Measurements from ENCODE around the gene WIPF2. TPM values are rescaled to one million over a fixed set of nuclear protein-coding genes. Genes with fewer than 3 reads are reported as not detected.

Gene WIPF2
- total and polyA plus RNA-seq, 2 of the 8 experiments (the other 6 are each of a cell fraction or from before 2014, with no cell fraction given), result 6.9 to 25.3 TPM

- WGBS, 2 experiments (ENCODE audit: extremely low coverage in 1 of 2, insufficient coverage in 1 of 2, insufficient read length in 1 of 2, insufficient replicate concordance in 2 of 2, low coverage in 1 of 2, low lambda C conversion rate in 2 of 2, missing lambda C conversion rate in 1 of 2), result 89% methylated on average over 7 of the region's 7 CpGs; no CpG with 5 or more reads in 1 of the 2 experiments
- DNase-seq (ENCODE audit: low read depth in 1 of 2, low spot score in 2 of 2), result no peak
- no peak for TF ChIP-seq CBX8 (IDR thresholded peaks at IDR 0.05; ENCODE audit: borderline replicate concordance, low read depth, low read length)
- TF ChIP-seq NANOG (IDR thresholded peaks at IDR 0.05; ENCODE audit: insufficient read depth, low read depth, low read length, poor library complexity, severe bottlenecking), result no peak
- no peak for TF ChIP-seq YY1 (IDR thresholded peaks at IDR 0.05; ENCODE audit: low read depth, low read length)
- TF ChIP-seq E2F6 (IDR thresholded peaks at IDR 0.05), result no peak
- no peak for TF ChIP-seq RNF2 (IDR thresholded peaks at IDR 0.05; ENCODE audit: borderline replicate concordance, low read depth, low read length, missing control alignments, poor library complexity, severe bottlenecking)
- TF ChIP-seq SIX5 (IDR thresholded peaks at IDR 0.05; ENCODE audit: low read depth, low read length), result no peak
- TF ChIP-seq, protein P1, sequence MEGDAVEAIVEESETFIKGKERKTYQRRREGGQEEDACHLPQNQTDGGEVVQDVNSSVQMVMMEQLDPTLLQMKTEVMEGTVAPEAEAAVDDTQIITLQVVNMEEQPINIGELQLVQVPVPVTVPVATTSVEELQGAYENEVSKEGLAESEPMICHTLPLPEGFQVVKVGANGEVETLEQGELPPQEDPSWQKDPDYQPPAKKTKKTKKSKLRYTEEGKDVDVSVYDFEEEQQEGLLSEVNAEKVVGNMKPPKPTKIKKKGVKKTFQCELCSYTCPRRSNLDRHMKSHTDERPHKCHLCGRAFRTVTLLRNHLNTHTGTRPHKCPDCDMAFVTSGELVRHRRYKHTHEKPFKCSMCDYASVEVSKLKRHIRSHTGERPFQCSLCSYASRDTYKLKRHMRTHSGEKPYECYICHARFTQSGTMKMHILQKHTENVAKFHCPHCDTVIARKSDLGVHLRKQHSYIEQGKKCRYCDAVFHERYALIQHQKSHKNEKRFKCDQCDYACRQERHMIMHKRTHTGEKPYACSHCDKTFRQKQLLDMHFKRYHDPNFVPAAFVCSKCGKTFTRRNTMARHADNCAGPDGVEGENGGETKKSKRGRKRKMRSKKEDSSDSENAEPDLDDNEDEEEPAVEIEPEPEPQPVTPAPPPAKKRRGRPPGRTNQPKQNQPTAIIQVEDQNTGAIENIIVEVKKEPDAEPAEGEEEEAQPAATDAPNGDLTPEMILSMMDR (IDR thresholded peaks at IDR 0.05; ENCODE audit: control extremely low read depth in 1 of 3, insufficient read depth in 1 of 3, low read depth in 1 of 3, low read length in 3 of 3), result no peak
- TF ChIP-seq JUN (IDR thresholded peaks at IDR 0.05; ENCODE audit: low read depth, low read length), result no peak
- no peak for TF ChIP-seq NRF1 (IDR thresholded peaks at IDR 0.05; ENCODE audit: low read depth, low read length)
These were observed 91.8 kb downstream of the WIPF2 start for GRCh38 chr17:40310882-40311391.

More at GRCh38 chr17:40310882-40311391, 91.8 kb downstream of the WIPF2 start:
- Histone ChIP-seq H3K27ac (ENCODE audit: low read depth, low read length) (no peak overlapping the region), H2AFZ (ENCODE audit: low read length) (no peak overlapping the region), H3K9ac (replicated peaks in 1 of 4; ENCODE audit: extremely low read depth in 1 of 4, low read depth in 3 of 4, low read length in 3 of 4) (no peak overlapping the region), H3K14ac (ENCODE audit: insufficient read length) (no peak overlapping the region), H3K79me2 (ENCODE audit: control insufficient read depth in 1 of 2, insufficient read depth in 2 of 2, low read length in 2 of 2) (no peaks in the 10 kb centered on the region), H2BK15ac (ENCODE audit: low read length) (no peak overlapping the region), H4K20me1 (replicated peaks in 1 of 2; ENCODE audit: control insufficient read depth in 1 of 2, insufficient read depth in 2 of 2, low read length in 2 of 2) (peaks cover 3 to 5% of the 10 kb centered on the region in 2 experiments), H3K56ac (replicated peaks; ENCODE audit: insufficient read length, low read depth, low read length) (no peak overlapping the region), H3K18ac (ENCODE audit: extremely low read depth, low read length) (no peak overlapping the region), H2BK20ac (ENCODE audit: low read length) (no peak overlapping the region), H2BK12ac (ENCODE audit: low read depth, low read length) (no peak overlapping the region), H3K23me2 (ENCODE audit: low read depth, low read length) (no peaks in the 10 kb centered on the region; the same call in 1 of the 2 replicates), H3K27me3 (replicated peaks in 1 of 4; ENCODE audit: control insufficient read depth in 3 of 4, extremely low read depth in 1 of 4, insufficient read depth in 3 of 4, low read length in 3 of 4) (peaks cover 0 to 2% (median under 1%) of the 10 kb centered on the region in 4 experiments; a peak in 4 of 7 replicates), H3K23ac (ENCODE audit: insufficient read length) (no peak overlapping the region), H4K5ac (ENCODE audit: insufficient read length, low read depth, low read length) (no peak overlapping the region), H3K9me3 (ENCODE audit: insufficient read depth in 2 of 2, low read depth in 1 of 2, low read length in 1 of 2) (no peaks in the 10 kb centered on the region), H3K4me3 (ENCODE audit: extremely low read depth in 1 of 4, insufficient read depth in 2 of 4, low read depth in 3 of 4, low read length in 4 of 4) (no peak overlapping the region), H2BK120ac (replicated peaks; ENCODE audit: low read depth, low read length) (no peak overlapping the region), H2AK5ac (ENCODE audit: low read depth, low read length) (no peak overlapping the region), H3K36me3 (ENCODE audit: control insufficient read depth in 2 of 4, insufficient read depth in 4 of 4, low read length in 3 of 4) (no peaks in the 10 kb centered on the region), H2BK5ac (ENCODE audit: low read depth, low read length) (no peak overlapping the region), H4K8ac (ENCODE audit: extremely low read depth, insufficient read depth, low read length) (no peak overlapping the region), H3K79me1 (ENCODE audit: low read depth, low read length) (no peaks in the 10 kb centered on the region), H3K4me2 (ENCODE audit: insufficient read depth in 1 of 2, low read depth in 2 of 2, low read length in 2 of 2) (no peak overlapping the region), H3K4me1 (replicated peaks in 1 of 4; ENCODE audit: control insufficient read depth in 3 of 4, insufficient read depth in 4 of 4, low read length in 3 of 4) (peaks cover 15 to 42% (median 31%) of the 10 kb centered on the region in 4 experiments), H4K91ac (replicated peaks; ENCODE audit: insufficient read length, low read length) (no peak overlapping the region), H3K4ac (replicated peaks; ENCODE audit: insufficient read length, low read depth, low read length) (no peak overlapping the region)
- CTCF ChIA-PET (ENCODE audit: partially characterized antibody), result interaction anchor here (0.6 to 39.2 kb wide), 7 partner anchors 8 to 107 kb away, joined by 3 to 1198 read pairs (median 4); partner anchors contain the start of genes GJD3 and TOP2A
- POLR2A ChIA-PET (ENCODE audit: partially characterized antibody), result interaction anchor here (0.8 to 31.2 kb wide), 6 partner anchors 3 to 103 kb away, joined by 3 to 570 read pairs (median 272); partner anchors contain the start of genes CDC6, GJD3 and RARA
- FAIRE-seq, result no peak
